ENCODE measurements around the gene AMZ2. TPM values are rescaled to one million over a fixed set of nuclear protein-coding genes. Genes with fewer than 3 reads are reported as not detected.

Gene AMZ2
- total and polyA plus RNA-seq, 2 of the 8 experiments (the other 6 are each of a cell fraction or from before 2014, with no cell fraction given): 49.5 to 71.0 TPM

- DNase-seq (ENCODE audit: low read depth in 1 of 2, low spot score in 2 of 2): no peak
- Histone ChIP-seq H3K23ac (ENCODE audit: insufficient read length) (no peak overlapping the region), H3K9me3 (ENCODE audit: insufficient read depth in 2 of 2, low read depth in 1 of 2, low read length in 1 of 2) (no peaks in the 10 kb centered on the region), H3K14ac (ENCODE audit: insufficient read length) (no peak overlapping the region), H3K4me3 (ENCODE audit: extremely low read depth in 1 of 4, insufficient read depth in 2 of 4, low read depth in 3 of 4, low read length in 4 of 4) (peak overlapping the region in 2 of 4 experiments; percentile 67 to 73; a peak in 4 of 8 replicates), H3K23me2 (ENCODE audit: low read depth, low read length) (peaks cover 22% of the 10 kb centered on the region), H3K4me2 (ENCODE audit: insufficient read depth in 1 of 2, low read depth in 2 of 2, low read length in 2 of 2) (peak overlapping the region; percentile 68 to 83), H2BK12ac (ENCODE audit: low read depth, low read length) (no peak overlapping the region), H3K36me3 (ENCODE audit: control insufficient read depth in 2 of 4, insufficient read depth in 4 of 4, low read length in 3 of 4) (no peaks in the 10 kb centered on the region), H4K91ac (replicated peaks; ENCODE audit: insufficient read length, low read length) (no peak overlapping the region), H2BK5ac (ENCODE audit: low read depth, low read length) (no peak overlapping the region), H2AK5ac (ENCODE audit: low read depth, low read length) (no peak overlapping the region), H3K56ac (replicated peaks; ENCODE audit: insufficient read length, low read depth, low read length) (no peak overlapping the region), H4K8ac (ENCODE audit: extremely low read depth, insufficient read depth, low read length) (no peak overlapping the region), H3K27me3 (replicated peaks in 1 of 4; ENCODE audit: control insufficient read depth in 3 of 4, extremely low read depth in 1 of 4, insufficient read depth in 3 of 4, low read length in 3 of 4) (peaks cover 8 to 25% (median 24%) of the 10 kb centered on the region in 4 experiments), H4K20me1 (replicated peaks in 1 of 2; ENCODE audit: control insufficient read depth in 1 of 2, insufficient read depth in 2 of 2, low read length in 2 of 2) (peaks cover 0 to 3% of the 10 kb centered on the region in 2 experiments), H2BK120ac (replicated peaks; ENCODE audit: low read depth, low read length) (no peak overlapping the region), H3K79me1 (ENCODE audit: low read depth, low read length) (no peaks in the 10 kb centered on the region), H3K4me1 (replicated peaks in 1 of 4; ENCODE audit: control insufficient read depth in 3 of 4, insufficient read depth in 4 of 4, low read length in 3 of 4) (peaks cover 14 to 24% (median 20%) of the 10 kb centered on the region in 4 experiments; a peak in 6 of 7 replicates), H2BK20ac (ENCODE audit: low read length) (no peak overlapping the region), H3K4ac (replicated peaks; ENCODE audit: insufficient read length, low read depth, low read length) (no peak overlapping the region), H3K9ac (replicated peaks in 1 of 4; ENCODE audit: extremely low read depth in 1 of 4, low read depth in 3 of 4, low read length in 3 of 4) (no peak overlapping the region), H2BK15ac (ENCODE audit: low read length) (no peak overlapping the region), H3K79me2 (ENCODE audit: control insufficient read depth in 1 of 2, insufficient read depth in 2 of 2, low read length in 2 of 2) (no peaks in the 10 kb centered on the region), H3K18ac (ENCODE audit: extremely low read depth, low read length) (no peak overlapping the region), H4K5ac (ENCODE audit: insufficient read length, low read depth, low read length) (no peak overlapping the region), H2AFZ (ENCODE audit: low read length) (no peak overlapping the region), H3K27ac (ENCODE audit: low read depth, low read length) (no peak overlapping the region)
- 41% methylated on average over 9 of the region's 9 CpGs; no CpG with 5 or more reads in 1 of the 2 experiments for WGBS, 2 experiments (ENCODE audit: extremely low coverage in 1 of 2, insufficient coverage in 1 of 2, insufficient read length in 1 of 2, insufficient replicate concordance in 2 of 2, low coverage in 1 of 2, low lambda C conversion rate in 2 of 2, missing lambda C conversion rate in 1 of 2)
- ChIA-PET CTCF (ENCODE audit: partially characterized antibody) (interaction anchor here (0.9 to 3.5 kb wide), 4 partner anchors 14 to 142 kb away, joined by 3 to 17 read pairs (median 13); no protein-coding TSS in a partner anchor), POLR2A (ENCODE audit: partially characterized antibody) (interaction anchor here (0.7 to 3.6 kb wide), 5 partner anchors 9 to 150 kb away, joined by 3 to 18 read pairs (median 5); no protein-coding TSS in a partner anchor)
- no peak for FAIRE-seq
- TF ChIP-seq TCF12 (IDR thresholded peaks at IDR 0.05; ENCODE audit: low read depth, low read length) (no peak), CBX8 (IDR thresholded peaks at IDR 0.05; ENCODE audit: borderline replicate concordance, low read depth, low read length) (no peak), POLR2AphosphoS5 (IDR thresholded peaks at IDR 0.05; ENCODE audit: low read depth, low read length) (no peak), EGR1 (IDR thresholded peaks at IDR 0.05; ENCODE audit: borderline replicate concordance, low read depth, low read length) (no peak), CHD1 (IDR thresholded peaks at IDR 0.05; ENCODE audit: low read depth, low read length) (no peak), GTF2F1 (IDR thresholded peaks at IDR 0.05; ENCODE audit: borderline replicate concordance, low read depth, low read length) (no peak), HDAC2 (IDR thresholded peaks at IDR 0.05; ENCODE audit: borderline replicate concordance in 1 of 2, low read depth in 2 of 2, low read length in 2 of 2) (no peak), PHF8 (conservative IDR thresholded peaks at IDR 0.05; ENCODE audit: low read depth, low read length) (no peak), RFX5 (IDR thresholded peaks at IDR 0.05; ENCODE audit: borderline replicate concordance, low read depth, low read length) (no peak), RNF2 (IDR thresholded peaks at IDR 0.05; ENCODE audit: borderline replicate concordance, low read depth, low read length, missing control alignments, poor library complexity, severe bottlenecking) (no peak), CREB1 (IDR thresholded peaks at IDR 0.05) (no peak), SP4 (IDR thresholded peaks at IDR 0.05; ENCODE audit: low read length) (no peak)
- TF ChIP-seq, protein P1, sequence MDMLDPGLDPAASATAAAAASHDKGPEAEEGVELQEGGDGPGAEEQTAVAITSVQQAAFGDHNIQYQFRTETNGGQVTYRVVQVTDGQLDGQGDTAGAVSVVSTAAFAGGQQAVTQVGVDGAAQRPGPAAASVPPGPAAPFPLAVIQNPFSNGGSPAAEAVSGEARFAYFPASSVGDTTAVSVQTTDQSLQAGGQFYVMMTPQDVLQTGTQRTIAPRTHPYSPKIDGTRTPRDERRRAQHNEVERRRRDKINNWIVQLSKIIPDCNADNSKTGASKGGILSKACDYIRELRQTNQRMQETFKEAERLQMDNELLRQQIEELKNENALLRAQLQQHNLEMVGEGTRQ (IDR thresholded peaks at IDR 0.05; ENCODE audit: low read length): no peak
Observed at GRCh38 chr17:68289936-68290267, 42.1 kb downstream of the AMZ2 start.

All from H1 (cell line).